Effector memory CD4-positive, alpha-beta T cell (primary cell): ENCODE measurements around the gene KHNYN.
A peak's percentile ranks its signal among the peaks of the same experiment; 100 is the strongest.
"Not testable (repeated sequence)": the region's sequence is repeated elsewhere in the genome, so short reads cannot be mapped to it uniquely, and the experiment has no call there.

Experiments used
- DNase-seq, 3 donors: peaks; one replicate each; pipeline ENCODE4 v3.0.0-alpha.2; 2020
- H3K27ac ChIP-seq: 2 replicates; pipeline ENCODE4 v1.7.0; 2013; ENCODE audit warnings: mild to moderate bottlenecking, low read length, moderate library complexity; ENCODE audit not compliant: insufficient read depth, poor library complexity, severe bottlenecking
- H3K27me3 ChIP-seq: replicated peaks from 2 replicates; pipeline ENCODE4 v1.7.0; 2013; ENCODE audit warnings: mild to moderate bottlenecking, low read length; ENCODE audit not compliant: insufficient read depth, control insufficient read depth, poor library complexity, severe bottlenecking
- H3K36me3 ChIP-seq: 2 replicates; pipeline ENCODE4 v1.7.0; 2013; ENCODE audit warnings: mild to moderate bottlenecking, low read length, moderate library complexity; ENCODE audit not compliant: control insufficient read depth, insufficient read depth
- H3K4me1 ChIP-seq: 2 replicates; pipeline ENCODE4 v1.7.0; 2013; ENCODE audit warnings: low read length, mild to moderate bottlenecking; ENCODE audit not compliant: control insufficient read depth, insufficient read depth, poor library complexity, severe bottlenecking
- H3K4me3 ChIP-seq: 2 replicates; pipeline ENCODE4 v1.7.0; 2013; ENCODE audit warnings: low read length, low read depth, mild to moderate bottlenecking; ENCODE audit not compliant: insufficient read depth, poor library complexity, severe bottlenecking
- H3K9me3 ChIP-seq: 2 replicates; pipeline ENCODE4 v1.7.0; 2013; ENCODE audit warnings: mild to moderate bottlenecking, low read length, moderate library complexity; ENCODE audit not compliant: control insufficient read depth

KHNYN gene

DNA sequence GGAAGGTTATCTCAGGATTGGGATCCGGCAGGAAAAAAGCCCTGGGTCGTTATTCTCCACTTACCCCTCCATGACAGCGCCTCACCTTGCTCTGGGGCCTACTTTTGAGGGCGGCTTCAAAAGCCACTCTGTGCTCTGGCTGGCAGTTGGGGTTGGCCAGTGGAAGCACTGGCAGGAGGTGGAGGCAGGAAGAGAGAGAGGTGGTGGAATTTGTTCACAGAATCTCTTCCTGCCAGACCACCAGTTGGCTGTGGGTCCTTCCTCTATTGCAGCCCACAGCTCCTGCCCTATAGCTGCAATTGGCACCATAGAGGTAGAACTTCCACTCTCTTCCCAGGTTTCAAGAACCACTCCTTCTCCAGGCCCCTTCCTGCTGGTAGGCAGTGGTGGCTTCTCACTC is 45.5 kb downstream of the KHNYN start:
- no peak overlapping the region for H3K27ac ChIP-seq
- no peaks in the 10 kb centered on the region for H3K9me3 ChIP-seq
- no peaks in the 10 kb centered on the region for H3K4me1 ChIP-seq
- no peak for DNase-seq
- no peak overlapping the region for H3K4me3 ChIP-seq
- H3K27me3 ChIP-seq: no peaks in the 10 kb centered on the region
- no peaks in the 10 kb centered on the region for H3K36me3 ChIP-seq

DNA sequence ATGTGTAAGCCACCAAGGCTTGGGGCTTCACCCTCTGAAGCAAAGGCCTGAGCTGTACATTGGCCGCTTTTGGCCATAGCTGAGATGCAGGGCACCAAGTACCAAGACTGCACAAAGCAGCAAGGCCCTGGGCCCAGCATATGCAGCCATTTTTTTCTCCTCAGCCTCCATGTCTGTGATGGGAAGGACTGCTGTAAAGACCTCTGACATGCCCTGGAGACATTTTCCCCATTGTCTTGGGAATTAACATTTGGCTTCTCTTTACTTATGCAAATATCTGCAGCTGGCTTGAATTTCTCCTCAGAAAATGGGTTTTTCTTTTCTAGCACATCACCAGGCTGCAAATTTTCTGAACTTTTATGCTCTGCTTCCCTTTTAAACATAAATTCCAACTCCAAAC is 50.2 kb downstream of the KHNYN start:
- not testable (repeated sequence) for H3K27me3 ChIP-seq, H3K27ac ChIP-seq, H3K36me3 ChIP-seq

DNA sequence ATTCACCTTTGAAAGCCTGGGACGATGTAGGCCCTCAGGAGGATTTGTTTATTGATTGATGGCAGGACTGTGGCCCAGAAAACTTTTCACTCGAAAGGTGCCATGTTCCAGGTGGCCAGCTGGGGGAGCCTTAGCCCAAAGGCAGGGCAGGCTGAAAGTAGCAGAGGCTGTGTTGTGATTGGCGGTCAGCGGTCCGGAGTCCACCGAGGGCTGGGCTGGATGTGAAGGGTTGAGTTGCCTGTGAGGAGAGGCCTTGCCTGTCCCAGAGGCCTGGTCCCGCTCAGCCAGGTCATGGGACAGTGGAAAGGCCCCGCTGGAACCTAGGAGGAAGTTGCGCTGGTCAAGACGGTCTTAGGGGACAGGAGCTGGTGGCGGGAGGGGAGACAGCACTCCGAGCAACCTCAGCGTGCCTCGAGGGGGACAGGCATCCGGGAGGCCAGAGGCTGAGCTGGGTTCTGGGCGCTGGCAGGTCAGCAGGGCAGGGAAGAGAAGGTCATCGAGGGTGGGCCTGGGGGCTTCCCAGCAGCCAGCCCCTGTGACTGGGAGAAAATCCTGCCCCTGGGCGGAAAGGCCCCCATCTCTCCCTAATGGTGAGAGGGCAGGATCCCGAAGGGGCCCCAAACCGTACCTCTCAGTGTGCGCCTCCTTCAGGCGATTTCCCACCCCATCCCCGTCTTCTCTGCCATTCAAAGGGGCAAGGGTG is 52.0 kb downstream of the KHNYN start:
- Histone ChIP-seq H3K27me3 (no peaks in the 10 kb centered on the region), H3K9me3 (no peaks in the 10 kb centered on the region), H3K27ac (no peak overlapping the region), H3K36me3 (no peaks in the 10 kb centered on the region), H3K4me3 (no peak overlapping the region), H3K4me1 (peaks cover 7% of the 10 kb centered on the region)
- peak in 1 of 3 donors; percentile 14 for DNase-seq

More for the DNA sequence above, 50.2 kb downstream of the KHNYN start:
- H3K4me3 ChIP-seq, H3K4me1 ChIP-seq, DNase-seq, H3K9me3 ChIP-seq: not testable (repeated sequence)

DNA sequence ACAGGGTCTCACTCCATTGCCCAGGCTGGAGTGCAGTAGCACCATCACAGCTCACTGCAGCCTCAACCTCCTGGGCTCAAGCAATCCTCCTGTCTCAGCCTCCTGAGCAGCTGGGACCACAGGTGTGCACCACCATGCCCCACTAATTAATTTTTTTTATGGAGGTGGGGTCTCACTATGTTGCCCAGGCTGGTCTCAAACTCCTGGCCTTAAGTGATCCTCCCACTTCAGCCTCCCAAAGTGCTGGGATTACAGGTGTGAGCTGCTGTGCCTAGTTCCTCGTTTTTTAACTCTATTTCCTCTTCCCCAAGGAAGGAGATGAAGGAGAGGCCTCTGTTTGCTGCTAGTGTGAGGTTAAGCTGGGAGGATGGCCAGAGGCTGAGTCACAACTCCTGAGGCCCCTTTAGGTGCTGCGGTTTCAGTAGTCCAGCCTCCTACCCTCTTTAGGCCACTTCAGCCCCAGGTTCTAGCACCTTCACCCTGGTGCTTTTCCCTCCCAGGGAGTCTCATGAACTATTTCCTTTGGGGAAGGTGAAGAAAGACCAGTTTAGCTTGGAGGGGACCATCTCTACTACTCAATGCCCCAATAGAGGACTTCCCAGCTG is 53.0 kb downstream of the KHNYN start:
- H3K4me3 ChIP-seq, H3K27me3 ChIP-seq, H3K4me1 ChIP-seq, DNase-seq, H3K9me3 ChIP-seq, H3K27ac ChIP-seq, H3K36me3 ChIP-seq: not testable (repeated sequence)

DNA sequence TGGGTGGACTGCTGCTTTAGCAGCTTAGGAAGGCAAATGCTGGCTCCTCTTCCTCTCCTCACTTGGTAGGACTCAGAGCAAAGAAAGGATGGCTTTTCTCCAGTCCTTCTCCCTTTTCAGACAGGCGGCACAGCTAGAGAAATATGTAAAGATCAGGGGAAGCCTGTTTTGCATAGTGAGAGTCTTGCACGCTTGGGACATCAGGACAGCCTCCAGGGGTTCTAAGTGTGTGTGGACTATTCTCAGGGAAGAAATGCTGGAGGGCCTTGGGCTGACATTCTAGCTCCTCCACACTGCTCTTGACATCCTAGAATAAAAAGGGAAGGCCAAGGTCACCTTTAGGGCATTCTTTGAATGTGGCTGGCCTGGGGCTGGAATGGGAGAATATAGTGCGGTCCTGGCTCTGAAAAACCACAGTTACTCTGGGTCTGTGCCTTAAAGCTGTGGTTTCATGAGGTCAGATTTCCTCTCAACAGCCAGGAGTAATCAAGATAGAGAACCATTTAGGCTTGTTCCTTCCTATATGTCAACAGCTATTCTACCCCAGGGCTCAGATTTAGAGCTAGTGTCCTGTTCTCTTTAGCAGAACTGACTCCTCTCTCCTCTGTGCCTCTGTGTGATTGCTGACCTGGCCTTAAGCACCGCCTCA is 54.0 kb downstream of the KHNYN start:
- H3K27me3 ChIP-seq: no peaks in the 10 kb centered on the region
- H3K27ac ChIP-seq: no peak overlapping the region
- H3K4me3 ChIP-seq: no peak overlapping the region
- H3K4me1 ChIP-seq: peaks cover 7% of the 10 kb centered on the region
- no peak for DNase-seq
- H3K36me3 ChIP-seq: no peaks in the 10 kb centered on the region
- H3K9me3 ChIP-seq: no peaks in the 10 kb centered on the region
